Spleen (tissue), 7 donors: ENCODE results near the gene FYB1.

Source experiments
- POLR2A ChIP-seq, 3 donors: fragments of 450-650 bp; IDR thresholded peaks; one replicate each; pipeline ENCODE4 v1.5.1; 2017; ENCODE audit warnings: antibody characterized with exemption in 3 of 3, mild to moderate bottlenecking in 1 of 3
- POLR2AphosphoS5 ChIP-seq, 3 donors: sonication (generic); formaldehyde crosslinking; IDR thresholded peaks; one replicate each; pipeline ENCODE4 v1.5.1; 2017; ENCODE audit warnings: antibody characterized with exemption in 3 of 3
- TF ChIP-seq, protein P1 (sequence below), 11 experiments: fragments of 200-600 bp in 7 of 11; fragments of 450-650 bp in 4 of 11; sonication (generic) in 4 of 11; IDR thresholded peaks in 8 of 11; conservative IDR thresholded peaks in 3 of 11; 1 replicate in 7 of 11; 2 replicates in 4 of 11; pipeline versions ENCODE4 v1.4.0 to v1.8.0; 2016 to 2021; ENCODE audit warnings: antibody characterized with exemption in 11 of 11, inconsistent platforms in 4 of 11, mild to moderate bottlenecking in 1 of 11
- donor health status: DM: no; HTN: no; CAD: no; lungs with moderate emphysema.
- donor health status: DM: no; HTN: no; CAD: no.
- donor health status: DM: no; HTN: no; CAD: no.

DNA sequence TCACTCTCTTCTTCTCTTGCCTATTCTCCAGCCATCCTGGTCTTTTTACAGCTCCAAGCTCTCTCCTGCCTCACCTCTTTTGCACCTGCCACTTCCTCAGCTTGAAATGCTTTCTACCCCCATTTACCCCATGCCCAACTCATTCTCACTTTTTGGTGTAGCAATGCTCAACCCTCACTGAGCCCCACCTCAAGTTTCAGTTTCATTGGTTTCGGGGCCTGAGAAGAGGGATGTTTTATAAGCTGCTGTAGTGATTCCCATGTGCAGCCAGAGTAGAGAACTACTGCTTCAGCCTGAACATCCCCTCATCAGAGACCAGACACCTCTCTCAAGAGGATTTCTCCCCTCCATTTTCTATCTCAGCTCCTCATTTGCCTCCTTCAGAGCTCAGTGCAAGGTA is 45.2 kb upstream of the FYB1 start:
- TF ChIP-seq, protein P1, sequence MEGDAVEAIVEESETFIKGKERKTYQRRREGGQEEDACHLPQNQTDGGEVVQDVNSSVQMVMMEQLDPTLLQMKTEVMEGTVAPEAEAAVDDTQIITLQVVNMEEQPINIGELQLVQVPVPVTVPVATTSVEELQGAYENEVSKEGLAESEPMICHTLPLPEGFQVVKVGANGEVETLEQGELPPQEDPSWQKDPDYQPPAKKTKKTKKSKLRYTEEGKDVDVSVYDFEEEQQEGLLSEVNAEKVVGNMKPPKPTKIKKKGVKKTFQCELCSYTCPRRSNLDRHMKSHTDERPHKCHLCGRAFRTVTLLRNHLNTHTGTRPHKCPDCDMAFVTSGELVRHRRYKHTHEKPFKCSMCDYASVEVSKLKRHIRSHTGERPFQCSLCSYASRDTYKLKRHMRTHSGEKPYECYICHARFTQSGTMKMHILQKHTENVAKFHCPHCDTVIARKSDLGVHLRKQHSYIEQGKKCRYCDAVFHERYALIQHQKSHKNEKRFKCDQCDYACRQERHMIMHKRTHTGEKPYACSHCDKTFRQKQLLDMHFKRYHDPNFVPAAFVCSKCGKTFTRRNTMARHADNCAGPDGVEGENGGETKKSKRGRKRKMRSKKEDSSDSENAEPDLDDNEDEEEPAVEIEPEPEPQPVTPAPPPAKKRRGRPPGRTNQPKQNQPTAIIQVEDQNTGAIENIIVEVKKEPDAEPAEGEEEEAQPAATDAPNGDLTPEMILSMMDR (IDR thresholded peaks at IDR 0.05 in 8 of 11, conservative IDR thresholded peaks at IDR 0.05 in 3 of 11), result no peak
- no peak for TF ChIP-seq POLR2AphosphoS5 (IDR thresholded peaks at IDR 0.05)
- TF ChIP-seq POLR2A (IDR thresholded peaks at IDR 0.05), result no peak
